ENCODE data around the gene ELAC1. TPM values are rescaled to one million over a fixed set of nuclear protein-coding genes. Genes with fewer than 3 reads are reported as not detected.
A peak's percentile ranks its signal among the peaks of the same experiment; 100 is the strongest.

Gene ELAC1
- total RNA-seq, 1 donor from 2014 or later: 5.0 TPM

- TF ChIP-seq, protein P1, sequence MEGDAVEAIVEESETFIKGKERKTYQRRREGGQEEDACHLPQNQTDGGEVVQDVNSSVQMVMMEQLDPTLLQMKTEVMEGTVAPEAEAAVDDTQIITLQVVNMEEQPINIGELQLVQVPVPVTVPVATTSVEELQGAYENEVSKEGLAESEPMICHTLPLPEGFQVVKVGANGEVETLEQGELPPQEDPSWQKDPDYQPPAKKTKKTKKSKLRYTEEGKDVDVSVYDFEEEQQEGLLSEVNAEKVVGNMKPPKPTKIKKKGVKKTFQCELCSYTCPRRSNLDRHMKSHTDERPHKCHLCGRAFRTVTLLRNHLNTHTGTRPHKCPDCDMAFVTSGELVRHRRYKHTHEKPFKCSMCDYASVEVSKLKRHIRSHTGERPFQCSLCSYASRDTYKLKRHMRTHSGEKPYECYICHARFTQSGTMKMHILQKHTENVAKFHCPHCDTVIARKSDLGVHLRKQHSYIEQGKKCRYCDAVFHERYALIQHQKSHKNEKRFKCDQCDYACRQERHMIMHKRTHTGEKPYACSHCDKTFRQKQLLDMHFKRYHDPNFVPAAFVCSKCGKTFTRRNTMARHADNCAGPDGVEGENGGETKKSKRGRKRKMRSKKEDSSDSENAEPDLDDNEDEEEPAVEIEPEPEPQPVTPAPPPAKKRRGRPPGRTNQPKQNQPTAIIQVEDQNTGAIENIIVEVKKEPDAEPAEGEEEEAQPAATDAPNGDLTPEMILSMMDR (conservative IDR thresholded peaks at IDR 0.05; ENCODE audit: low read depth, low read length): no peak
- DNase-seq (ENCODE audit: low read depth): no peak
- H3K4me3 ChIP-seq (ENCODE audit: low read depth, low read length): peak within 1 kb of the TSS; percentile 69
Measured at GRCh38 chr18:51029694-51030536, 62.1 kb downstream of the ELAC1 start, which contains the start of gene SMAD4. TSS of gene SMAD4 (plus strand) at chr18:51030213. CDS start at chr18:51047047, 16,834 bp downstream.

DNA sequence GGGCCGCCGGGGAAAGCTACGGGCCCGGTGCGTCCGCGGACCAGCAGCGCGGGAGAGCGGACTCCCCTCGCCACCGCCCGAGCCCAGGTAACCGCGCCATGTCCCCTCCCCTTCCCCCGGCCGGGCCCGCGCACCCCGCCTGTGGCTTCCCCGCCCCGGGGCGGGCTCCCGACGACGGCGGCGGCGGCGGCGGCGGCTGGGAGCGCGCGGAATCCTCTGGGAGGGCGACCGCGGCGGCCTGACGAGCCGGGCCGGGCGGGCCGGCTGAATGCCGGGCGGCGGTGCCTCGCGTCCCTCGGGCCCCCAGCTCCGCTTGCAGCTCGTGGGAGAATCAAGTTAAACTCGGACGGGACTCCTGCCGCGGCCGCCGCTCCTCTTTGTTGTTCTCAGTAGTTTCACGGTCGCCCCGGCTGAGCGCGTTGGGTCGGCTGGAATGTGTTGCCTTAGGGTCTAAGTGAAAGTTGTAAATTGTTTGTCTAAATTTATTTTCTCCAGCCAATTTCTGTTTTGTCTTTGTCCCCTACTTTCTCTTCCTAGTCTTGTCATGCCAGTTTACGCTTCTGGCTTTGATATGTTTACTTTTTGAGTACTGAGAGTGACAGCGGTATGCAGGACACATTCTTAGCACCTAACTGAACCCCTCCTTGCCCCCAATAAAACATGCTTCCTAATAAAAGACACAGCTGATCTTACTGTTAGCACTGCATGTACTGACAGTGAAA is 62.9 kb downstream of the ELAC1 start:
- peak overlapping the region; percentile 69 for H3K4me3 ChIP-seq (ENCODE audit: low read depth, low read length)
- no peak for DNase-seq (ENCODE audit: low read depth)
- TF ChIP-seq, protein P1 (conservative IDR thresholded peaks at IDR 0.05; ENCODE audit: low read depth, low read length): no peak

GRCh38 chr18:51032193-51032592 is 64.4 kb downstream of the ELAC1 start:
- peak overlapping the region; percentile 69 for H3K4me3 ChIP-seq (ENCODE audit: low read depth, low read length)
- no peak for DNase-seq (ENCODE audit: low read depth)
- TF ChIP-seq, protein P1 (conservative IDR thresholded peaks at IDR 0.05; ENCODE audit: low read depth, low read length): no peak

DNA sequence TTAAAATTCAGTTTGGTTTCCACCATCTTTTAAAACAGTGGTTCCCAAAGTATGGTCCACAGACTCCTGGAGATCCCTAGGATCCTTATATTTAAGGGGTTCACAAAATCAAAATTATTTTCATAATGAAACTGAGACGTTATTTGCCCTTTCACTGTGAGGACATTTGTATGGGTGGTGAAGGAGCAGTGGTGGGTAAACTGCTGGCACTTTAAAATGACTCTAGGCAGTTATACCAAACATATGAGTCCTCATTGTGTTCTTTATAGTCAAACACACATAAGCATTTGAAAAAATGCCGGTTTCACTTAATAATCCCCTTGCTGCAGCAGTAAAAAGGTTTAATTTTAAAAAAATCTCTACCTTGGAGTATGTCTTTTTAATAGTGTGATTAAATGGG is 69.4 kb downstream of the ELAC1 start:
- no peak overlapping the region for H3K4me3 ChIP-seq (ENCODE audit: low read depth, low read length)
- DNase-seq (ENCODE audit: low read depth): no peak
- TF ChIP-seq, protein P1 (conservative IDR thresholded peaks at IDR 0.05; ENCODE audit: low read depth, low read length): no peak

Other genes with a start within 250 kb of the ELAC1 start
- gene MRO, start 148.0 kb upstream of the ELAC1 start, total RNA-seq: not detected in 2 replicates
- gene ME2, start 88.9 kb upstream of the ELAC1 start, total RNA-seq: 57.4 and 60.4 TPM in 2 replicates
- 72.3 and 82.6 TPM in 2 replicates for gene SMAD4, start 62.2 kb downstream of the ELAC1 start, total RNA-seq
- 47.1 and 52.4 TPM in 2 replicates for gene MEX3C, start 229.6 kb downstream of the ELAC1 start, total RNA-seq